Right lobe of liver (tissue), 4 donors: ENCODE results near the gene KIAA2012.

Experiments
- POLR2A ChIP-seq: fragments of 450-650 bp; IDR thresholded peaks from one replicate; pipeline ENCODE4 v1.6.1; 2017; ENCODE audit warnings: antibody characterized with exemption, mild to moderate bottlenecking
- TF ChIP-seq, protein P1 (sequence below), 4 donors: fragments of 200-600 bp in 3 of 4; fragments of 450-650 bp in 1 of 4; IDR thresholded peaks; one replicate each; pipeline versions ENCODE4 v1.5.1 to v1.8.0; 2016 to 2022; ENCODE audit warnings: antibody characterized with exemption in 4 of 4, mild to moderate bottlenecking in 2 of 4
- donor health status: DM: no; HTN: no; CAD: no.
- donor health status: DM: no; HTN: no; CAD: no.
- donor health status: DM: no; HTN: yes; CAD: no.

DNA sequence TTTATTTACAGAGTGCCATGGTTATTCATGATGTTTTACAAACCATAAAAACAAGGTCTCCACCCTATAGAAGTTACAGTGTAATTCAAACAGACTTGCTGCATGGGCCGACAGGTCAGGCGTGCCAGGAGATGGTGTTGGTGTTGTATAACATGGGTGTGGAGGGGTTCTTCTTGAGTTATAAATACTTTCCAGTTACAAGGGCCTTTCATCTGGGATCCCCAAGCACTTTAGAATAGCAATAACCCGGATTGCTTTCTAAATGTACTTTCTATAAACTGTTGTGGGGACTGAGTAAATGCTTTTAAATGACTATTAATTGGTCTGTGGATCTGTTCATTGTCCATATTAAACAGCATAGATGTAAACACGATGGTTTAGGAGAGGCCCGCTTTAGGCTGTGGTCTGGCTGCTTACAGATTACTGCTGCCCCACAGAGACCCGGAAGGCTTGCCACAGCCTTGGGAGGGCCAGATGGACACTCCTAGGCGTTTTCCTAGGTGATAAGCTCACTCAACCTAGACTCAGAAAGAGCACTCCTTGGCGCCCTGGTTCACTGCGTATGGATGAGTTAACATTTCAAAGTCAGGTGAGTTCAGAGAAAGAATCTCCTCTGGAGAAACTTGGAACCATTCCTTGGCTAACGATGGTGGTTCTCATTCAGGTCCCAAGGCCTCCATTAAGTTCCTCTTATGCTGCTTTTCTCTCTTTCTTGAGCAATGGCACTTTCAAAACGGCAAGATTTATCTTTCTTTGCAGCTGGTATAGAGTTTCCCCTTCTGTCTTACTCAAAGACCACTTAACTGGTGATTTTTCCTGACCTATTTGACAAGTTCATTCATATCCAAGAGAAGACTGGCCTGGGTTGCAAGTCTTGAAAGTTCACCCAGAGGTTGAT is 3.6 kb upstream of the KIAA2012 start:
- TF ChIP-seq POLR2A: no peak
- TF ChIP-seq, protein P1, sequence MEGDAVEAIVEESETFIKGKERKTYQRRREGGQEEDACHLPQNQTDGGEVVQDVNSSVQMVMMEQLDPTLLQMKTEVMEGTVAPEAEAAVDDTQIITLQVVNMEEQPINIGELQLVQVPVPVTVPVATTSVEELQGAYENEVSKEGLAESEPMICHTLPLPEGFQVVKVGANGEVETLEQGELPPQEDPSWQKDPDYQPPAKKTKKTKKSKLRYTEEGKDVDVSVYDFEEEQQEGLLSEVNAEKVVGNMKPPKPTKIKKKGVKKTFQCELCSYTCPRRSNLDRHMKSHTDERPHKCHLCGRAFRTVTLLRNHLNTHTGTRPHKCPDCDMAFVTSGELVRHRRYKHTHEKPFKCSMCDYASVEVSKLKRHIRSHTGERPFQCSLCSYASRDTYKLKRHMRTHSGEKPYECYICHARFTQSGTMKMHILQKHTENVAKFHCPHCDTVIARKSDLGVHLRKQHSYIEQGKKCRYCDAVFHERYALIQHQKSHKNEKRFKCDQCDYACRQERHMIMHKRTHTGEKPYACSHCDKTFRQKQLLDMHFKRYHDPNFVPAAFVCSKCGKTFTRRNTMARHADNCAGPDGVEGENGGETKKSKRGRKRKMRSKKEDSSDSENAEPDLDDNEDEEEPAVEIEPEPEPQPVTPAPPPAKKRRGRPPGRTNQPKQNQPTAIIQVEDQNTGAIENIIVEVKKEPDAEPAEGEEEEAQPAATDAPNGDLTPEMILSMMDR (IDR thresholded peaks at IDR 0.05): no peak
